GM21381 (cell line): ENCODE results near the gene DMD.
"Not testable (repeated sequence)": the region's sequence is repeated elsewhere in the genome, so short reads cannot be mapped to it uniquely, and the experiment has no call there.

Experiments used
- ATAC-seq: cut with Tn5 transposase; IDR thresholded peaks from one replicate; pipeline ENCODE4 v1.9.1; 2021; ENCODE audit warnings: mild to moderate bottlenecking, moderate library complexity; ENCODE audit not compliant: unreplicated experiment

The DMD gene

DNA sequence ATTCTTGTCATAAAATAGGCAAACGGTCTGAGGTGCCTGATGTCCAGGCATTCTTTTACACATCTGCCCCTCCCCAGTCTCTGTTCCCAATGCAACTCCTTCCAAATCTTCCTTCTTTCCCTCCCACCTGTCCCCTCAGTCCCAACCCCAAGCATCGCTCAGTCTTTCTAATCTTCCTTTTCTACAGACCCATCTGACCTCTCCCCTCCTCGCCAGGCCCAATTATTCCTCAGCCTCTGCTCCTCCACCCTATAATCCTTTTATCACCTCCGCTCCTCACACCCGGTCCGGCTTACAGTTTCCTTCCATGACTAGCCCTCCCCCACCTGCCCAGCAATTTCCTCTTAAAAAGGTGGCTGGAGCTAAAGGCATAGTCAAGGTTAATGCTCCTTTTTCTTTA lies 1832.4 kb downstream of the DMD start:
- ATAC-seq, result not testable (repeated sequence)

- not testable (repeated sequence) for ATAC-seq
Observed at GRCh38 chrX:31377821-31378220, 1833.5 kb downstream of the DMD start.

DNA sequence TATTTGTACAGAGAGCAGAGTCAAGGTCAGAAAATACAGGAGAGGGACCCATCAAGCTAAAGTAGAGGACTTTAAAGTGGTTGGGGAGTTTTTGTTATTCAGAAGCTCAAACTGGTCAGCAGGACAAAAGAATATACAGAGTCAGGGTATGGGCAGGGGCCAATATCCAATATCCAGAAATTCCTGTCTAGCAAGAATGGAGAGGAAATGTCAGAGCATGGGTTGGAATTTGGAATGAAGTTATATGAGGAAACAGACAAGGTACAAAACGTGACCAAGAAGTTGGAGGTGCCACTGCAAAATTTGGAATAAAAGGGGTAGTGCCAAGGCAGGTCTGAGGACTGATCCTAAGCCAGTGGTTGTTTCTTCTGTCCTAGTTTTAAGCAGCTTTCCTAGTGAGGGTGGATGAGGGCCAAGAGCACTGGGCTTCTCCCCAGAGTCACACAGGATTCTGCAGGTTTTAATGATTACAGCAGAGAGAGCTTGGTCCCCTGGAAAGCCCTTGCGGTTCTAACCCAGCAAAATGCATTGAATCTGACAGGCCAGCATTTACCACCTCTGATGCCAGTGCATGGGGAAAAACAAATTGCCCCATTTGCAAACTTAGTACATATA lies 1834.8 kb downstream of the DMD start:
- no peak for ATAC-seq

DNA sequence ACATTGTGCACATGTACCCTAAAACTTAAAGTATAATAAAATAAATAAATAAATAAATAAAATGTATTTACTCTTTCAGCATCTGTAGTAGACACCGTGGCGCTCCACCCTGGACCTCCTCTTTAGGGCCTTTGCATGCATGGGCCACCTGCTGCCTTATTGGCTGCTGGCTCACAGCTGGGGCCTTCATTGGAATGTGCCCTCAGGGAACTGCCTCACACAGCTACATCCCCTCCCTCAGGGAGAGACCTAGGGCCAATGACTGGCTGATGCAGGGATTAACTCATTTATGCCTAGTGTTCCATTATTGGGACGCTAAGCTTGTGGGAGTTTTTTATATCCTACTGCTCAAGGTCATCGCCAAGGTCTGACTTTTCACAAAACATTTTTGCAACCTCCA lies 1836.6 kb downstream of the DMD start:
- ATAC-seq, result no peak

DNA sequence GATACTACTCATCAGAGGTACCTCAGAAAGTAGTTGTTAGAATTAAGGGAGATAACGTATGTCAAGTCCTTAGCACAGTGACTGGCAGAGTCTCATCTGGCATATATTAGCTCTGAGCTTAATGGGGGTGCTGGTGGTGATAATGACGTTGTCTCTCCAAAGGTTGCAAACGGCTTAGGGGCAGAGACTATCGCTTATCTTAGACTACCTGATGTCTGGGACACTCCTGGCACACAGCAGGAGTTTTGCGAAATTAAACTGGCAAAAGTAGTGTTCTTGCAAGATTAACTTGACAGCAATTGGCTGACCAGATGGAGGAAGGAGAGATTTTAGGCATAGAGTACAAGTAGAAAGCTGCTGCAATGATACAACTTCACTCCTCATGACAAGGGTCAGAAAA lies 1839.4 kb downstream of the DMD start:
- no peak for ATAC-seq

GRCh38 chrX:31367816-31368215 lies 1843.5 kb downstream of the DMD start:
- no peak for ATAC-seq

- no peak for ATAC-seq
Observed at GRCh38 chrX:31366041-31366440, 1845.3 kb downstream of the DMD start.

- no peak for ATAC-seq
Observed at GRCh38 chrX:31356275-31357212, 1854.8 kb downstream of the DMD start.

DNA sequence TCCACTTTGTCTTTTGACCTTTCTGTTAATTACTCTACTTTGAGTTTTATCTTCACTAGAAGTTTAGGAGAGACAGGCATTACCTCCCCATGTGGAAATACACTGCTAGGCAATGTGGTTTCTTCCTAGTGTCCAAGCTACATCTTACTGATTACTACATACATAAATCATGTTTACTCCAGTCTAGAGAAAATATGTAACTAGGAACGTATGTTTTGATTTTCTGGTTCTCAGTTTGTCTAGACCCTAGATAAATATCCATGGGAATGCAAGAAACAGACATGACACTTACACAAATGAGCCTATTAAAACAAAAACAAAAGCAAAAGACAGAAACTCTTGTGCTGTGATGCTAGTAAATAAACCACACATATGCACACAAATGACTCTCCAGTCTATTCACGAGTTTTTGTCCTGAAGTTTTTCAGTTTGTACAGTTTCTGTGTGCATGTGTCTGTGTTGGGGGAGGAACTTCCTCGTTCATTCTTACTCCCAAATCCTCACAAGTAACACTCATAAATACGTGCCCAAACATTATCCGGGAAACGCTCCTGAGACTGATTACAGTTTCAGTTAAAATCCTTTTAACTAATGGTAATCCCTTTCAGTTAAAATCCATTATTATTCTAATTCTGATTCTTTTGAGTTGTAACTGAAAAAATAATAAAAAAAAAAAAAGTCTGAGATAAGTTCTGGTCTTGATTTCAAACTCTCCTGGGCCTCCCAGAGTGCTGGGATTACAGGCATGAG lies 1856.0 kb downstream of the DMD start:
- no peak for ATAC-seq

DNA sequence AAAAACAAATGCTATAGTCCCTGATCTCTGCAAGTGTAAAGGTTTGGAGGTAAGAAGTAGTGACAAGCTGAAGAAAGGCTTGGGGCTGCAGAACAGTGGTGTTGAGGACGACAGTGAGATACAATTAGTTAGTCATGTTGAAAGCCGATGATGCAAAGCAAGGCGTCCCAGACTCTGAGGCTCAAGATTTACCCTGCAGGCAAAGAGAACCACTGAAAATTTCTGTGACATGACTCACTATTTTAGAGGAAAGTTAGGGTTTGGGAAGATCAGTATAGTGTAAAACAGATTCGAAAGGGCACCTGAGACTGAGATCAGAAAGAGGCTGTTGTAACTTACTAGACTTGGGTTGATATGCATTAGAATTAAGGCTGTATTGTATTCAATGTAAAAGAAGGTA lies 1858.3 kb downstream of the DMD start:
- no peak for ATAC-seq

GRCh38 chrX:31350808-31351074 lies 1860.6 kb downstream of the DMD start:
- no peak for ATAC-seq

GRCh38 chrX:31349515-31349914 lies 1861.8 kb downstream of the DMD start:
- no peak for ATAC-seq

DNA sequence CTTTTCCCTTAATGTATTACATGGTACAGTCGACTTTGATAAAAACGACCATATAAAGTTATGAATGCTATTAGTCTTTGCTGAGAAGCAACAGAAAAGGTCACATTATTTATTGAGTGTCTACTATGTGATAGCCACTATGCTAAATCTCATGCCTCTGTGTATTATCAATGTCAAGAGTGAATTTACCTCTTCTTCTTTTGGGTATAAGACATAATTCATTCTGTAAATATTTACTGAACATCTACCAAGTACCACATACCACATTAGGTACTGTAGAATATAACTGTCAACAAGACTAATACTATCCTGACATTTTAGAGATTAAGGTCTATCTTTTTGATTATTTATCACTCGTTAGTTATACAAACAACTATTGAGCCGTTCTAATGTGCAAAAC lies 1870.8 kb downstream of the DMD start:
- no peak for ATAC-seq

- ATAC-seq, result no peak
Observed at GRCh38 chrX:31338991-31339350, 1872.4 kb downstream of the DMD start.

DNA sequence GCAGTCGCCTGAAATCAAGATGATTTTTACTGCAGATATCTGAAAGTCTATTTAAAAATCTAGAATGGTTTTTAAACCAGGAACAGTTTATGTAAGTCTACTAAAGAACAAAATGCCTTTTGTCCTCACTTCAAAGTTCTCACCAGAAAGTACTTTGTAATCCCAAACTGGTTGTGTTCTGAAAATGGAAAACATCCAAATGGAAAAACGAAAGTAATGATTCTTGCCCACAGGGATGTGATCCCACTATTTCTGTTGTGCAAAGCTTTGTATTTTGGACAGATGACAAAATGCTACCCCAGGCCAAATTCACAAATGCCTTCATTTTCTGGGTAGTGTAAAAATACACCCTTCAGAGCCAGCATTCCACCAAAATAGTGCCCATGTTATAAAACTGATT lies 1874.0 kb downstream of the DMD start:
- ATAC-seq, result no peak

DNA sequence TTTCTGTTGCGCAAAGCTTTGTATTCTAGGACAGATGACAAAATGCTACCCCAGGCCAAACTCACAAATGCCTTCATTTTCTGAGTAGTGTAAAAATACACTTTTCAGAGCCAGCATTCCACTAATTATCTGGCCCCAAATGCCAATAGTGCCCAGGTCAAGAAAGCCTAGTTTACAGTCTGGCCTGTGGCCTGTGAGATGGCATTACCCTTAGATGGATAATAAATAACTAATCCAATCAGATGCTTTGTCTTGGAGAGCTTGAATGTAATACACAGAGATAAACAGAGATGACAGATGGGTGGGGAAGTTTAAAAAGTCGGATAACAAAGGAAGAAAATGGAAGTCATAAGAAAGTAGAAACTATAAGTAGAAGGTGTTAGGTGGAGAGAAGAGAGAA lies 1874.9 kb downstream of the DMD start:
- no peak for ATAC-seq

DNA sequence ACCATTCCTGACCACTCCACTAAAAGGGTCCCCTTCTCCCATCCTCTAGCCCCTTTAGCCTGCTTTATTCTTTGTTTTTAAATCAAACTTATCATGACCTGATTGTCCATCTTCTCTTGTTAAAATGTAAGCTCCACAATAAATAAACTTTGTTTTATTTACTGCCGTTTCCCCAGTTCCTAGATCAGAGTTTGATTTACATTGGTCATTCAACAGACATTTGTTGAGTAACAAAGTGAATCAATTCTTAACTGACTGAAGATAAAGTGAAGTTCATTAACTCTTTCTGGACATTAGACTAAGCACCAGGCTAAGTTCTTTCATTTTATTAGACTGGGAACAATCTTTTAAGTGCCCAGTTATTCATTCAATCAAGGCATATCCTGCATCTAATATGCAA lies 1876.4 kb downstream of the DMD start:
- no peak for ATAC-seq

- ATAC-seq, result no peak
Observed at GRCh38 chrX:31333165-31333831, 1878.1 kb downstream of the DMD start.

GRCh38 chrX:31331928-31332327 lies 1879.4 kb downstream of the DMD start:
- ATAC-seq, result no peak

- ATAC-seq, result no peak
Observed at GRCh38 chrX:31331015-31331414, 1880.3 kb downstream of the DMD start.

DNA sequence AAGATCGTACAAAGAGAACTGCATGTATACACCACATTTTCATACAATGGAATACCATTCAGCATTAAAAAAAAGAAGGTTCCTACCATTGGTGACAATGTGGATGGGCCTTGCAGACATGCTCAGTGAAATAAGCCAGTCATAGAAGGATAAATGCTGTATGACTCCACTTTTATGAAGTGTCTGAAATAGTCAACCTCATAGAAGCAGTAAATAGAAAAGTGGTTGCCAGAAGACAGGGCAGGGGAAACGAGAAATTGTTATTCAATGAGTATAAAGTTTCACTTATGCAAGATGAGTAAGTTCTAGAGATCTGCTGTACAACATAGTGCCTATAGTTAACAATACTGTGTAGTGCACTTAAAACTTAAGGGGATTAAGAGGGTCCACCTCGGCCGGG lies 1882.1 kb downstream of the DMD start:
- ATAC-seq, result no peak

GRCh38 chrX:31323658-31324057 lies 1887.7 kb downstream of the DMD start:
- peak; percentile 77 for ATAC-seq
